Measurements from ENCODE around the gene SATB2. TPM values are rescaled to one million over a fixed set of nuclear protein-coding genes. Genes with fewer than 3 reads are reported as not detected.
A peak's percentile ranks its signal among the peaks of the same experiment; 100 is the strongest.

Gene SATB2
- total RNA-seq, 1 donor from 2014 or later = 1.2 TPM

- no peak for TF ChIP-seq CTCF (IDR thresholded peaks at IDR 0.05)
- intact Hi-C loops (cut with DNase I) = no loop called here
- H3K36me3 ChIP-seq = no peaks in the 10 kb centered on the region
Observed at GRCh38 chr2:199477277-199477834, 19.6 kb upstream of the SATB2 start.

DNA sequence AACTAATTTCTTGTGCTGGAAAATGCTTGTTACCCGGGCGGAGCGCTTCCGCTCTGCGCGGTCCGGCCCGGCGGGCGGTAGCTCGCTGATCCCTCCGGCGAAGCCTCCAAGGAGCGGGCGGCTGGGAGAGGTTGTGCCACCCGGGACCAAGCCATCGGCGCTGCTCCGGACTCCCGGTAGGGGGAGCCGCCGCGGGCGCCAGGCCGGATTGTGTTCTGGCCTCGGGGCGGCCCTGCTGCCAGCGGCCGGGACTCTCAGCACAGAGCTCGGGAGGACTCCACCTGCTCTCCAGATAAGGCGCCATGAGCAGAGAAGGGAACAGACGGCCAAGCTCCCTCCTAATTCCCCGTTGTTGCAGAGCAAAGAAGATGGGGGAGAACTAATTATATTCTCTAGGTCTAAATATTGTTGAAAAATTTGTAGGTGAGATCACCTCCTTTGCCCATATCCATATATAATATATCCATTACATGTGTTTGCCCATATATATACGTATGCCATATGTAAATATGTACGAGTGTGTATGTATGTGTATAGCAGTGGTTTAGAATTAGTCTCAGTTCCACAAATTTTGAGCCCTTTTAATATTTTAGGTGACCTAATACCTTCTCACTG is 13.8 kb upstream of the SATB2 start:
- Histone ChIP-seq H3K4me3 (peak overlapping the region; percentile 28 to 41), H3K27me3 (peaks cover 32% of the 10 kb centered on the region), H3K9me3 (no peaks in the 10 kb centered on the region), H3K4me1 (peaks cover 0 to 16% of the 10 kb centered on the region in 2 donors), H3K36me3 (no peaks in the 10 kb centered on the region), H3K27ac (no peak overlapping the region)
- peak in 1 of 2 donors; percentile 79 for DNase-seq (ENCODE audit: low spot score in 2 of 2)
- TF ChIP-seq CTCF (IDR thresholded peaks at IDR 0.05) = peak; percentile 30 to 76 (median 75)
- intact Hi-C loops (cut with DNase I) = no loop called here

More at GRCh38 chr2:199477277-199477834, 19.6 kb upstream of the SATB2 start:
- H3K4me1 ChIP-seq = no peaks in the 10 kb centered on the region
- H3K4me3 ChIP-seq = no peak overlapping the region
- DNase-seq (ENCODE audit: low spot score in 2 of 2) = no peak
- no peaks in the 10 kb centered on the region for H3K9me3 ChIP-seq
- no peaks in the 10 kb centered on the region for H3K27me3 ChIP-seq
- no peak overlapping the region for H3K27ac ChIP-seq

GRCh38 chr2:199470672-199471442 is 13.1 kb upstream of the SATB2 start:
- H3K27me3 ChIP-seq = peaks cover 39% of the 10 kb centered on the region
- no peak overlapping the region for H3K27ac ChIP-seq
- H3K4me1 ChIP-seq = peaks cover 0 to 16% of the 10 kb centered on the region in 2 donors
- DNase-seq (ENCODE audit: low spot score in 2 of 2) = no peak
- H3K36me3 ChIP-seq = no peaks in the 10 kb centered on the region
- H3K9me3 ChIP-seq = no peaks in the 10 kb centered on the region
- H3K4me3 ChIP-seq = peak overlapping the region; percentile 28 to 41
- no peak for TF ChIP-seq CTCF (IDR thresholded peaks at IDR 0.05)
- intact Hi-C loops (cut with DNase I) = no loop called here

DNA sequence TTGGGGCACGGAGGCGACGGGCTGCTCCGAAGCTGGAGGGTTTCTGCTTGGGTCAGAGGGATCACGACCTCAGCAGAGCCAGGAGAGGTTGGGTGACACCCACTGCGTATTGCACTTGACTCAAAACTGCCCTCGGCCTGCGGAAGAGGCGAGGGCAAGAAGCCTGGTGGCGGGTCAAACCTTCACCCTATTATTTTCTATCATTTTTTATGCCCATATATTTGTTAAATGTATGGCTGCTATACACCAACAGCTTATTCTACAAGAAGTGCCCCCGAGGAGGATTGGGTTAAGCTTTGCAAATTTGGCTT is 12.6 kb upstream of the SATB2 start:
- no peak for TF ChIP-seq CTCF (IDR thresholded peaks at IDR 0.05)
- no peak for DNase-seq (ENCODE audit: low spot score in 2 of 2)
- Histone ChIP-seq H3K4me1 (peaks cover 0 to 16% of the 10 kb centered on the region in 2 donors), H3K27ac (no peak overlapping the region), H3K27me3 (peaks cover 43% of the 10 kb centered on the region), H3K9me3 (no peaks in the 10 kb centered on the region), H3K36me3 (no peaks in the 10 kb centered on the region), H3K4me3 (no peak overlapping the region)
- intact Hi-C loops (cut with DNase I) = no loop called here

GRCh38 chr2:199469514-199470360 is 12.0 kb upstream of the SATB2 start:
- Histone ChIP-seq H3K4me1 (peaks cover 0 to 16% of the 10 kb centered on the region in 2 donors), H3K27ac (no peak overlapping the region), H3K36me3 (no peaks in the 10 kb centered on the region), H3K27me3 (peaks cover 43% of the 10 kb centered on the region), H3K4me3 (peak overlapping the region; percentile 3 to 23), H3K9me3 (no peaks in the 10 kb centered on the region)
- intact Hi-C loops (cut with DNase I) = loop anchor here (10.0 kb wide), 3 partner anchors 815 to 1765 kb away; partner anchors contain the start of gene MARS2
- no peak for TF ChIP-seq CTCF (IDR thresholded peaks at IDR 0.05)
- no peak for DNase-seq (ENCODE audit: low spot score in 2 of 2)

Measured in ascending aorta (tissue), 2 donors.